Lung (tissue), 12 donors: ENCODE measurements around the gene GTF2B. TPM values are rescaled to one million over a fixed set of nuclear protein-coding genes. Genes with fewer than 3 reads are reported as not detected.

Source experiments
- ATAC-seq: fragments of 200-7000 bp; cut with Tn5 transposase; one replicate; pipeline ENCODE4 v1.9.1; 2020; ENCODE audit warnings: moderate number of reproducible peaks; ENCODE audit not compliant: insufficient read depth, low FRiP score
- DNase-seq, 3 donors: peaks; one replicate each; pipeline ENCODE4 v3.0.0-alpha.2; 2013 to 2017
- H3K27ac ChIP-seq, 2 donors: one replicate each; pipeline ENCODE4 v1.5.1; 2013; ENCODE audit warnings: mild to moderate bottlenecking in 2 of 2, moderate library complexity in 2 of 2, control low read depth in 1 of 2, inconsistent platforms in 1 of 2, low read depth in 1 of 2, low read length in 1 of 2
- H3K27me3 ChIP-seq, 3 donors: one replicate each; pipeline ENCODE4 v1.5.1; 2013; ENCODE audit warnings: low read length in 2 of 3; ENCODE audit not compliant: control insufficient read depth in 3 of 3, insufficient read depth in 3 of 3
- H3K36me3 ChIP-seq, 4 donors: one replicate each; pipeline ENCODE4 v1.5.1; 2013; ENCODE audit warnings: low read length in 4 of 4, mild to moderate bottlenecking in 1 of 4, moderate library complexity in 1 of 4; ENCODE audit not compliant: control insufficient read depth in 4 of 4, insufficient read depth in 4 of 4
- H3K4me1 ChIP-seq, 5 donors: one replicate each; pipeline ENCODE4 v1.5.1; 2013; ENCODE audit warnings: low read length in 5 of 5, mild to moderate bottlenecking in 2 of 5, moderate library complexity in 1 of 5; ENCODE audit not compliant: control insufficient read depth in 5 of 5, insufficient read depth in 5 of 5
- H3K4me3 ChIP-seq: one replicate; pipeline ENCODE4 v1.5.1; 2013; ENCODE audit warnings: mild to moderate bottlenecking, control low read depth, moderate library complexity
- H3K9ac ChIP-seq, 2 donors: one replicate each; pipeline ENCODE4 v1.5.1; 2013; ENCODE audit warnings: low read length in 2 of 2, control low read depth in 1 of 2; ENCODE audit not compliant: insufficient read depth in 1 of 2
- H3K9me3 ChIP-seq, 4 donors: one replicate each; pipeline ENCODE4 v1.5.1; 2013; ENCODE audit warnings: low read length in 3 of 4, mild to moderate bottlenecking in 1 of 4, moderate library complexity in 1 of 4; ENCODE audit not compliant: control insufficient read depth in 4 of 4, insufficient read depth in 3 of 4
- WGBS, 2 donors: extraction: QIAGEN DNeasy Blood & Tissue Kit; methylation state at CpG; one replicate each; pipeline ENCODE4 v1.1.7; 2013; 5-methylcytosine and 5-hydroxymethylcytosine counted together
- polyA plus RNA-seq, 2 donors: library from polyadenylated mRNA; stranded (reverse); fragments of 200-250 nt; gene quantifications; one replicate each; pipeline ENCODE4 v1.2.1, GENCODE V29; 2013
- total RNA-seq, 2 donors: library from RNA; depleted of rRNA in 1 of 2; stranded (reverse); fragments of >200 nt in 1 of 2; gene quantifications; one replicate each; pipeline ENCODE4 v1.2.1, GENCODE V29; 2014 to 2021
- TF ChIP-seq, protein P1 (sequence below): IDR thresholded peaks from 2 replicates; pipeline ENCODE4 v1.5.1; 2012; ENCODE audit warnings: mild to moderate bottlenecking; ENCODE audit errors: control extremely low read depth, extremely low read depth
- donor health status: control.
- donor health status: control.
- donor health status: Bipolar disorder and iron deficiency.
- donor health status: healthy.
- donor health status: DM: yes; HTN: yes; CAD: no.

GTF2B gene
- total and polyA plus RNA-seq, 4 donors, result 20.8 to 51.1 (median 29.8) TPM

DNA sequence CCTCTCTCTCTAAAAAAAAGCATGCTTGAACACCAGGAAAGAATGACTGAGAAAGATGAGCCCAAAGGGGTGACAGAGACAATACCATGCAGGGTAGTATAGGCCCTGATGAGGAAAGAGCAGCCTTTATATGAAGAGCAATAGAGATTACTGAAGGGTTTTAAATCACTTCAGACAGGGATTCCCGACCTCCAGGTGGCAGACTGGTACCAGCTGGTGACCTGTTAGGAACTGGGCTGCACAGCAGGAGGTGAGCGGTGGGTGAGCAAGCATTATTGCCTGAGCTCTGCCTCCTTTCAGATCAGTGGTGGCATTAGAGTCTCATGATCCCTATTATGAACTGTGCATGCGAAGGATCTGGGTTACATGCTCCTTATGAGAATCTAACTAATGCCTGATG lies 30.8 kb upstream of the GTF2B start:
- 90 to 96% methylated on average over 3 of the region's 3 CpGs for WGBS, 2 donors
- no peak for DNase-seq
- Histone ChIP-seq H3K9me3 (peaks cover 2 to 15% (median 6%) of the 10 kb centered on the region in 4 donors), H3K27me3 (no peaks in the 10 kb centered on the region), H3K27ac (no peak overlapping the region), H3K9ac (no peak overlapping the region), H3K36me3 (peaks cover 11 to 22% (median 21%) of the 10 kb centered on the region in 4 donors), H3K4me1 (no peaks in the 10 kb centered on the region), H3K4me3 (no peak overlapping the region)
- TF ChIP-seq, protein P1, sequence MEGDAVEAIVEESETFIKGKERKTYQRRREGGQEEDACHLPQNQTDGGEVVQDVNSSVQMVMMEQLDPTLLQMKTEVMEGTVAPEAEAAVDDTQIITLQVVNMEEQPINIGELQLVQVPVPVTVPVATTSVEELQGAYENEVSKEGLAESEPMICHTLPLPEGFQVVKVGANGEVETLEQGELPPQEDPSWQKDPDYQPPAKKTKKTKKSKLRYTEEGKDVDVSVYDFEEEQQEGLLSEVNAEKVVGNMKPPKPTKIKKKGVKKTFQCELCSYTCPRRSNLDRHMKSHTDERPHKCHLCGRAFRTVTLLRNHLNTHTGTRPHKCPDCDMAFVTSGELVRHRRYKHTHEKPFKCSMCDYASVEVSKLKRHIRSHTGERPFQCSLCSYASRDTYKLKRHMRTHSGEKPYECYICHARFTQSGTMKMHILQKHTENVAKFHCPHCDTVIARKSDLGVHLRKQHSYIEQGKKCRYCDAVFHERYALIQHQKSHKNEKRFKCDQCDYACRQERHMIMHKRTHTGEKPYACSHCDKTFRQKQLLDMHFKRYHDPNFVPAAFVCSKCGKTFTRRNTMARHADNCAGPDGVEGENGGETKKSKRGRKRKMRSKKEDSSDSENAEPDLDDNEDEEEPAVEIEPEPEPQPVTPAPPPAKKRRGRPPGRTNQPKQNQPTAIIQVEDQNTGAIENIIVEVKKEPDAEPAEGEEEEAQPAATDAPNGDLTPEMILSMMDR, result no peak
- ATAC-seq, result no peak

DNA sequence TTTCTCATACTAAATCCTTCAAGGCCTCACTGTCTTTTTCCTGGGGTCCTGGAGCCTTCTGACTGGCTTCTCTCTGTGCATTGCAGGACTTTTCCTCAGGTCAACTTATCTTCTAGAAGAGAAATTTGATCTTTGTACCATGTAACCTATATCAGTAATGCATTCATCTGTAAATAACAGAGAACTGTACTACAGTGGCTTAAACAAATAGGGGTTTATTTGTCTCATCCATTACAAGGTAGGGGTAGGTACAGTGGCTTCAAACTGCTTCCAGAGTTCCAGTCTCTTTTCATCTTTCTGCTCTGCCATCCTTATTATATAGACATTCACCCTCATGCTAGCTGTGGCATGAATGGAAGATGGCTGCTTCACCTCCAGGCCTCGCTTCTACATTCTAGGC lies 29.5 kb upstream of the GTF2B start:
- ATAC-seq, result no peak
- WGBS, 2 donors, result 97 to 100% methylated on average over 1 of the region's 1 CpG
- Histone ChIP-seq H3K27ac (no peak overlapping the region), H3K4me1 (no peaks in the 10 kb centered on the region), H3K36me3 (peaks cover 11 to 22% (median 20%) of the 10 kb centered on the region in 4 donors), H3K4me3 (no peak overlapping the region), H3K9me3 (peaks cover 2 to 16% (median 7%) of the 10 kb centered on the region in 4 donors), H3K27me3 (no peaks in the 10 kb centered on the region), H3K9ac (no peak overlapping the region)
- TF ChIP-seq, protein P1, result no peak
- no peak for DNase-seq

DNA sequence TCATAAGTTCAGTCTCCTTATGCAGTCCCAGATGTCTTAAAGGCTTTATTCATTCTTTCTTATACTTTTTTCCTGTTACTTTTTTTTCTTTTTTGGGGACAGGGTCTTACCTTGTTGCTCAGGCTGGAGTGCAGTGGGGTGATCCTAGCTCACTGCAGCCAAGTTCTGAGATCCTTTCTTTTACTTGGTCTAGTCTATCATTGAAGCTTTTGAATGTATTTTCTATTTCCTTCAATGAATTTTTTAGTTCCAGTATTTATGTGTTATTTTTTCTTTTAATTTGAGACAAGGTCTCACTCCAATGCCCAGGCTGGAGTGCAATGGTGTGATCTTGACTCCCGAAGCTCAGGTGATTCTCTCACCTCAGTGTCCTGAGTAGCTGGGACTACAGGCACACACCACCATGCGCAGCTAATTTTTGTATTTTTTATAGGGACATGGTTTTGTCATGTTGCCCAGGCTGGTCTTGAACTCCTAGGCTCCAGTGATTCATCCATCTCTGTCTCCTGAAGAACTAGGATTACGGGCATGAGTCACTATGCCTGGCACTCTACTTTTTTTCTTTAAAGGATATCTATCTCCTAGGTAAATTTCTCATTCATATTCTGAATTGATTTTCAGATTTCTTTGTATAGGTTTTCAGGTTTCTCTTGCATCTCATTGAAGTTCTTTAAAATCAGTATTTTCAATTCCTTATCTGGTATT lies 26.1 kb upstream of the GTF2B start:
- H3K27ac ChIP-seq, result no peak overlapping the region
- WGBS, 2 donors, result 96 to 100% methylated on average over 3 of the region's 3 CpGs
- H3K27me3 ChIP-seq, result no peaks in the 10 kb centered on the region
- TF ChIP-seq, protein P1, result no peak
- peaks cover 2 to 16% (median 7%) of the 10 kb centered on the region in 4 donors for H3K9me3 ChIP-seq
- peaks cover 4 to 16% (median 6%) of the 10 kb centered on the region in 4 donors for H3K36me3 ChIP-seq
- no peaks in the 10 kb centered on the region for H3K4me1 ChIP-seq
- DNase-seq (no peak), ATAC-seq (no peak)
- H3K9ac ChIP-seq, result no peak overlapping the region
- H3K4me3 ChIP-seq, result no peak overlapping the region
